Measurements from ENCODE around the gene ZNF783. TPM values are rescaled to one million over a fixed set of nuclear protein-coding genes. Genes with fewer than 3 reads are reported as not detected.

Gene ZNF783
- total RNA-seq, 1 donor from 2014 or later, result 22.9 TPM

- no peaks in the 10 kb centered on the region for H3K36me3 Mint-ChIP-seq (ENCODE audit: unreplicated experiment)
Observed at GRCh38 chr7:149289262-149289661, 27.3 kb downstream of the ZNF783 start.

GRCh38 chr7:149289856-149290255 lies 27.9 kb downstream of the ZNF783 start:
- Mint-ChIP-seq H3K4me3 (ENCODE audit: unreplicated experiment) (no peak overlapping the region), H3K4me1 (ENCODE audit: low read depth, unreplicated experiment) (no peaks in the 10 kb centered on the region), H3K27me3 (ENCODE audit: unreplicated experiment) (peaks cover 14% of the 10 kb centered on the region), H3K9me3 (ENCODE audit: unreplicated experiment) (peaks cover 4% of the 10 kb centered on the region), H3K27ac (ENCODE audit: unreplicated experiment) (no peak overlapping the region), H3K36me3 (ENCODE audit: unreplicated experiment) (no peaks in the 10 kb centered on the region)
- no peak for DNase-seq
- no peak for TF ChIP-seq CTCF (IDR thresholded peaks at IDR 0.05; ENCODE audit: partially characterized antibody, unreplicated experiment)

More at GRCh38 chr7:149289262-149289661, 27.3 kb downstream of the ZNF783 start:
- Mint-ChIP-seq H3K27ac (ENCODE audit: unreplicated experiment) (no peak overlapping the region), H3K9me3 (ENCODE audit: unreplicated experiment) (peaks cover 4% of the 10 kb centered on the region), H3K4me1 (ENCODE audit: low read depth, unreplicated experiment) (no peaks in the 10 kb centered on the region), H3K27me3 (ENCODE audit: unreplicated experiment) (peaks cover 14% of the 10 kb centered on the region), H3K4me3 (ENCODE audit: unreplicated experiment) (no peak overlapping the region)
- no peak for TF ChIP-seq CTCF (IDR thresholded peaks at IDR 0.05; ENCODE audit: partially characterized antibody, unreplicated experiment)
- no peak for DNase-seq

GRCh38 chr7:149291036-149291780 lies 29.2 kb downstream of the ZNF783 start:
- Mint-ChIP-seq H3K4me3 (ENCODE audit: unreplicated experiment) (no peak overlapping the region), H3K9me3 (ENCODE audit: unreplicated experiment) (peaks cover 2% of the 10 kb centered on the region), H3K36me3 (ENCODE audit: unreplicated experiment) (no peaks in the 10 kb centered on the region), H3K27me3 (ENCODE audit: unreplicated experiment) (peaks cover 6% of the 10 kb centered on the region), H3K4me1 (ENCODE audit: low read depth, unreplicated experiment) (no peaks in the 10 kb centered on the region), H3K27ac (ENCODE audit: unreplicated experiment) (no peak overlapping the region)
- no peak for TF ChIP-seq CTCF (IDR thresholded peaks at IDR 0.05; ENCODE audit: partially characterized antibody, unreplicated experiment)
- DNase-seq, result no peak

- H3K4me1 Mint-ChIP-seq (ENCODE audit: low read depth, unreplicated experiment), result no peaks in the 10 kb centered on the region
Observed at GRCh38 chr7:149291781-149292461, 29.9 kb downstream of the ZNF783 start.

More at GRCh38 chr7:149291781-149292461, 29.9 kb downstream of the ZNF783 start:
- no peak overlapping the region for H3K4me3 Mint-ChIP-seq (ENCODE audit: unreplicated experiment)
- peaks cover 2% of the 10 kb centered on the region for H3K9me3 Mint-ChIP-seq (ENCODE audit: unreplicated experiment)
- no peak for DNase-seq
- H3K27ac Mint-ChIP-seq (ENCODE audit: unreplicated experiment), result no peak overlapping the region
- H3K36me3 Mint-ChIP-seq (ENCODE audit: unreplicated experiment), result no peaks in the 10 kb centered on the region
- H3K27me3 Mint-ChIP-seq (ENCODE audit: unreplicated experiment), result peaks cover 6% of the 10 kb centered on the region
- no peak for TF ChIP-seq CTCF (IDR thresholded peaks at IDR 0.05; ENCODE audit: partially characterized antibody, unreplicated experiment)
